HG03457 (cell line): ENCODE data around the gene MOGAT2.
A peak's percentile ranks its signal among the peaks of the same experiment; 100 is the strongest.
"Not testable (repeated sequence)": the region's sequence is repeated elsewhere in the genome, so short reads cannot be mapped to it uniquely, and the experiment has no call there.

Experiments
- ATAC-seq: cut with Tn5 transposase; IDR thresholded peaks from one replicate; pipeline ENCODE4 v1.9.1; 2021; ENCODE audit warnings: moderate number of reproducible peaks; ENCODE audit not compliant: unreplicated experiment

Gene MOGAT2

DNA sequence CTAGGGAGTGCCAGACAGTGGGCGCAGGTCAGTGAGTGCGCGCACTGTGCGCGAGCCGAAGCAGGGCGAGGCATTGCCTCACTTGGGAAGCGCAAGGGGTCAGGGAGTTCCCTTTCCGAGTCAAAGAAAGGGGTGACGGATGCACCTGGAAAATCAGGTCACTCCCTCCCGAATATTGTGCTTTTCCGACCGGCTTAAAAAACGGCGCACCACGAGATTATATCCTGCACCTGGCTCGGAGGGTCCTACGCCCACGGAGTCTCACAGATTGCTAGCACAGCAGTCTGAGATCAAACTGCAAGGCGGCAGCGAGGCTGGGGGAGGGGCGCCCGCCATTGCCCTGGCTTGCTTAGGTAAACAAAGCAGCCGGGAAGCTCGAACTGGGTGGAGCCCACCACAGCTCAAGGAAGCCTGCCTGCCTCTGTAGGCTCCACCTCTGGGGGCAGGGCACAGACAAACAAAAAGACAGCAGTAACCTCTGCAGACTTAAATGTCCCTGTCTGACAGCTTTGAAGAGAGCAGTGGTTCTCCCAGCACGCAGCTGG is 31.2 kb downstream of the MOGAT2 start:
- ATAC-seq = not testable (repeated sequence)

DNA sequence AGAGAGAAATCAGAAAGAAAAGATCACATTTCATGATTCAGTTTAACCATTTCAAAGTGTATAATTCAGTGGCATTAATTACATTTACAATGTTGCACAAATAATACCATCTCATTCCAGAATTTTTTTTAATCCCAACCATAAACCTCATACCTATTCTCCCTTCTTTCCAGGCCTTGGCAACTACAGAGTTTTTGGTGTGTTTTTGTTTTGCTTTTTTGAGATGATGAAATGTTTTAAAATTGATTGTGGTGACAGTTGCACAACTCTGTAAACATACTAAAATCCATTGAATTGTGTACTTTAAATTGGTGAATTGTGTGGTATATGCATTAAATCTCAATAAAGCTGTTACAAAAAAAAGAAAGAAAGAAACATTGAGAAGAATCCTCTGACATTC is 37.3 kb downstream of the MOGAT2 start:
- not testable (repeated sequence) for ATAC-seq

DNA sequence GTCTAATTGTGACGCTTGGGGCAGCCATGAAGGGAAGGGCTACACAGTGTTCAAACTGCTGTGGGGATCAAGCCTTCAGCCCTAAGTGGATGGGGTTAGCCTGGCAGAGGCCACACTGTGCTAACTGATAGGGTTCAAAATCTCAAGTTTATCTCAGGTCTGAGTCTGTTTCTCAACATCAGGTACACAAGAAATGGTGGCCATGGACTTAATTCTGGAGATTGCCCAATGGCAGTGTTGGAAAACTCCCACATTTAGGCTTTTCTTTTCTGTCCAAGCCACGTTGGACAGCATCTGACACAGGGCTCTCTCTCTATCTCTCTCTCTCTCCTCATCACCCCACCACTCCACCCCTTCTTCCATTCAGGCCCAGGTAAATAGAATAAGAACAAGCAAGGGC is 40.0 kb downstream of the MOGAT2 start:
- ATAC-seq = no peak

DNA sequence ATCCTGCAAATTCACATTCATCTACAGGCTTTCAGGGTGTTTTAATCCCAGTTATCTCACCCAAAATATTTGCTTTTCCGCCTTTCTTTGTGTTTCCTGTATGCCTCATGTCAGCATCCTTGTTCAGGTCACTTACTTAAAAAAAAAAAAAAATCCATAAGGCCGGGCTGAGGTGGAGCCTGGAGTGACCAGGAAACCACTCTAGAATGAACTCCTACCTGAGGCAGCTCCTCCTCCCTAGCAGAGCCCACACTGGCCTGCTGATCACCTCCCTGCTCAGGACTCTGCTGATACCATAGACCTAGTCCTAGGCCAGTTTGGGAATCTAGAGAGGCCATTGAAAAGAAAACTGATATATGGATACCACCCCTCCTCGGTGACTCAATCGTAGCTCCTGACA is 42.2 kb downstream of the MOGAT2 start:
- ATAC-seq = no peak

DNA sequence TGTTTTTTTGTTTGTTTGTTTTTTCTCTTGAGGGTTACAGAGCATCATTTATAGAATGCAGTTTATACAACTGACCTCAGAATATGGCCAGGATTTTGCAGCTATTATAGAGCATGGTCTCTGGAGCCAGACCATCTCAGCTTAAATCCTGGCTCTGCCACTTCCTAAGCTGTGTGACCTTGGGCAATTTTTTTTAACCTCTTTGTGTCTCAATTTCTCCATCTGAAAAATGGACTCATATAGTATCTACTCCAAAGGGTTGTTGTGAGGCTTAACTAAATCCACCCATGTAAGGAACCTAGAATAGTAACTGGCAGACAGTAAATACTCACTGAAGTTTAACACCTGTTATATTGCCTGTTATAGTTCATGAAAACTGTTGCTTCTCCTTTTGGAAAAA is 42.6 kb downstream of the MOGAT2 start:
- no peak for ATAC-seq

DNA sequence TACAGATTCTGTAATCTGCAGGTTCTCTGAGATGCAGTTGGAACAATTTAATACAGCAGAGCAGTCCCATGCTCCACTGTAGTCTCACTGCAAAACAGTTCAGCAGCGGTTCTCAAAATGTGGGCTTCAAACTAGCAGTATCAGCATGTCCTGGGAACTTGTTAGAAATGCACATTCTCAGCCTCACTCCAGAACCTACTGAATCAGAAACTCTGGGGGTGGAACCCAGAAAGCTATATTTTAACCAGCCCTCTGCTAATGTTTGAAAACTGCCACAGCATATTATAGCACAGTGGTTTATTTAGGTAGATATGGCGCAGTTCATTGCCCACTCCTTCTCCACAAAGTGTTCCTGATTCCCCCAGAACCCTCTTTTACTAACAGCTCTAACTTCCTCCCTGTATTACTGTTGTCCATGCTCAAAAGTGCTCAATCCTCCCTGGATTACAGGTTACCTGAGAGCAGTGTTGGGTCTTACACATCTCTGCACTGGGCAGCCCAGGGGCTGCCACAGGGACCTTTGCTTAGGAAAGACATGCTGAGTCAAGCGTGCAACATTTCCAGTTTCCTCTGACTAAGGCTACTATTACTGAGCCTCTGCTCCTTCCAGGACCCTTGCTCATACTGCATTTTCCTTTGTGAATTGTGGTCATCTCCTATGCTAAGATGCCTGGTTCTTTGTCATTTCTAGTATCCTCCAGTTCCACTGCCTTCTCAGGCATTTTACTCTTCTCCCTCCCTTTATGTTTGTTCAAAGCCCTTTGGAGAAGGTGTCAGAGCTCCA is 43.3 kb downstream of the MOGAT2 start:
- no peak for ATAC-seq

DNA sequence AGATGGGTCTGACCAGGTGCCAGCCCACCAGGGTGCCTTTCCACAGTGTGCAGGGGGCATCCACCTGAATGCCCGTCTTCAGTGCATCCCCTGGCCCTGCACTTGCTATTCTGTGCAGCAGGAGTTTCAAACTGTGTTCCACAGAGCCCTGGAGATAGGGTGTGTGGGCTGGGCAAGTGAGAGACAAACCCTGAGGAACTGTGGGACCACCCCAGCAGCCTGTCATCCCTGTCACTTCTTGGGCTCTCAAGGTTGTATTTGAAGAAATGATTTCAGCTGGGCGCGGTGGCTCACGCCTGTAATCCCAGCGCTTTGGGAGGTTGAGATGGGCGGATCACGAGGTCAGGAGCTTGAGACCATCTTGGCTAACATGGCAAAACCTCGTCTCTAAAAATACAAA is 44.5 kb downstream of the MOGAT2 start:
- no peak for ATAC-seq

DNA sequence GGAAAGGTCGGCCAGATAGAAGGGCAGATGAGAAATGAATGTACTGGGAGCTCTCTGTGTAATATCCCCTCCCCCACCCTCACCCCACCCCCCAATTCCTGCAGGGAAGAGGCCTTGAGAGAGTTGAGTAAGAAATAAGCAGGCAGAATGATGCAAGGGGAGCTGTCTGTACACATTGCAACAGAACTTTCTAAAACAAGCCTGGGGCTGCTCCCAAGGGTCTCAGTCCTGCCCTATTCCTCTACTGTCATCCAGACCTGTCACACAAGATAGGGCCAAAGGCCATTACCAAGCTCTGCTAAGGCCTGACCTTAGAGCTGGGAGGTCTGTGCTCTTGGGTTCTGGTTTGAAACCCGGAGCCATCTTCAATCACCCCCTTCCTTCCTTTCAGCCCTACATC is 45.2 kb downstream of the MOGAT2 start:
- ATAC-seq = no peak

DNA sequence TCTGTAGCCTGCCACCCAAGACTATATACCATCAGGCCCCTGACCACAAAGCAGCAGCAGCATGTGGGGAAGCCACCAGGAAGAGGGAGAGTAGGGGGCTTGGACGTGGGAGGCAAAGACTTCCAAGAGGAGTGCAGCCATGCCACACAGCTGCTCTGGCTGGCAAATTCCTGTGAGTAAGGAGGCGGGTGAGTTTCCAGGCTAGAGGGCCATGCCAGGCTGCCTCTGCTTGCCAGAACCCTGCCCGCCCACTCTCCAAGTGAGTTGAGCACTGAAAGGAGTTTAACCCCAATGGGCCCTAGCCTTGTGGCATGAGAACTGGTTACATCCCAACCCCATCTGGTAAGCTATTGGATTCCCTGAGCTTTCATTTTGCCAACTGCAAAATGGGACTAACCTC is 46.2 kb downstream of the MOGAT2 start:
- no peak for ATAC-seq

DNA sequence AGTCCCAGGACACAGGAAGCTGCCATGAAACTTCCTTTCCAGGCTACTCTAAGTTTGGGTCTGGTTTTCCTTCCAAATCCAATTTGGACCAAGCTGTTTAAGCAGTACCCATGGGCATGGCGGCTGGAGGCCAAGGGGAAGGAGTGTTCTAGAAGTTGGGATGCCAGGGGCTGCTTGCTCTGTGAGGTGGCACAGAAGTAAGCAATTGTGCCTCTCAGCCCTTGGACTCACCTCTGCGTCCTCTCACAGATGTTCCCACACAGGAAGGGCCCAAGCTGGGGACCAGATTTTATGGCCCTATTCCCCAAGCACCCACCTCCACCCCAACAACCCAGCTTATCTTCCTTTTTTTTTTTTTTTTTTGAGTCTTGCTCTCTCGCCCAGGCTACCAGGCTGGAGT is 47.5 kb downstream of the MOGAT2 start:
- ATAC-seq = no peak

DNA sequence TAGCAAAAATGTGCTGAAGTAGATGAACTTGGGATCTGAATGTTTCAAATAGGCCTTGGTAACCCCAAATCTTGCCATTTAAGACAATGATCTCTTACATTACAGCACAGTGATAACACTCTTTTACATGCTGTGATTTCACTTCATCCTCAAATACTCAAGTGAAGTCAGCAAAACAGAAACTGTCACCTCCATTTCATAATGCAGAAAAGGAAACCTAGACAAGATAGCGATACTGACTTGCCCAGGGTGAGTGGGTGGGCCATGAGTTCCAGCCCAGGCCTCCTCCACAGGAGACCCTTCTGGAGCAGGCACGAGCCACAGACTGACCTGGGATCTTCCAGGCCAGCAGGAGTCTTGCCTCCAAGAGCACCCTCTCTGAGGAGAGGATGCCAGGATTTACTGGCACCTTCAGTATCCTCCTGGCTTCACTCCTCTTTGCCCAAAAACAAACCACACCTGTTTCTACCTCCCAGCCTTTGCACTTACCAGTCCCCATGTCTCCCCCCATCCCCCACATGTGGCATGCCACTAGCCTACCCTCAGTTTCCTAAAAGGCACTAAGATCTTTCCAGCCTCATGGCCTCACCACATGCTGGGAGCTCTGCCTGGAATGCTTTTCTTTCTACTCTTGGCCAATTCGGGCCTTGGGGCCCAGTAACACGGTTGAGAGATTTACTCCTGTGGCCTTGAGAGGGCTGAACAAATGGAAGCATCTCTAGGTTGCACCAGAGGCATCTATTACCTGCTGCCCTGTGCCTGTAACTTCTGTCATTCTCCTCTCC is 49.0 kb downstream of the MOGAT2 start:
- no peak for ATAC-seq

DNA sequence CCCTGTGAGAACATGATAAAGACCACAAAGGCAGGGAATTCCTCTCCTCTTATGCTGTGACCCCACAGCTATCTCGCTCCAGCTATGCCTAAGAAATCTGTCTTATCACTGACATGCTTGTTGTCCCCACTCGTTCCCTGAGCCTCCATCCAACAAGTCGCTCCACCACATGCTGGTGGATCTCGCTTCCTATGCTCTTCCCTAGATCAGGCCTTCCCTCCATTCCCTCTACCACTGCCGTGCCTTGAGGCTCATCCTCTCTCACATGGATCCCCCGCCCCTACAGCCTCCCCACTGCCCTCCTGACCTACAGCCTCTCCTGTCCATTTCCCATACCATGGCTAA is 49.6 kb downstream of the MOGAT2 start:
- no peak for ATAC-seq

DNA sequence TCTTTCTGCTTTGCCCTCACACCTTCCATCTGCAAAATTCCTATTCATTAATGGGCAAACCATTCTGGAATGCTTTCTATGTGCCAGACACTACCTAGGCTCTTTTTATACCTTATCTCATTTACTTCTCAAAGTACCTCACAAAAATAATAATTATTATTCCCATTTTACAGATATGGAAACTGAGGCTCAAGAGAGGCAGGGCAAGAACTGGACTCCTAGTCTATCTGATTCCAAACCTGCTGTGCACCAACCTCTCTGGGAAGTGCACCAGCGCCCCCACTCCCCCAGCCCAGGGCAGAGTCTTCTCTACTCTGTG is 50.1 kb downstream of the MOGAT2 start:
- no peak for ATAC-seq

DNA sequence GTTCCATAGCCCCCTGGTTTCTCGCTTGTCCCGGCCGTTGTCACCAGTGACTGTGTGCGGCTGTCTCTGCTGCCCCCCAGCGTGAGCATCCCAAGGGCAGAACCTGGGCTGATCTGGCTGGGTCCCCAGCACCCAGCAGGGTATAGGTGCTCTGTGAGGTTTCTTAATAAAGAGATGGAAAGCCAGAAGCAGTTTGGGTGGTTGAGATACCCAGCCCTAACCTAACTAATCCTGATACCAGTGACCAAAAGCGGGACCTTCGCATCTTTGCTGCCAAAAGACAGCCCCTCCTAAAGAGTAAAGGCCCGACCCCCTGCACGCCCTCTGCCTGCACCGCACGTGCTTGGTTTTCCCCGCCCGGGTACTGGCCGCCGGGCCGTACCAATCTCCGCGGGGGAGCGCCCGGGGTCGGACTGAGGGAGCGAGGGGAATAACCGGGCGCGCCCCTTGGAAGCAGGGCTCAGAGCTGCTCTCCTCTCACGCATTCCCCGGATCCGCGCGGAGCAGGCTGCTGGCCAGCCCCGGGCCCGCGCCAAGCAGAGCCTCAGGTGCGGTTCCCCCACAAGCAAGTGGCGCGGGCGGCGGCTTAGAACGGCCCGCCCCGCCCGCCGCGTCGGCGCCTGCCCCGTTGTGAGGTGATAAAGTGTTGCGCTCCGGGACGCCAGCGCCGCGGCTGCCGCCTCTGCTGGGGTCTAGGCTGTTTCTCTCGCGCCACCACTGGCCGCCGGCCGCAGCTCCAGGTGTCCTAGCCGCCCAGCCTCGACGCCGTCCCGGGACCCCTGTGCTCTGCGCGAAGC is 50.7 kb downstream of the MOGAT2 start, which contains the start of gene DGAT2:
Gene DGAT2 (plus strand): TSS at position 667 of the 797 bp plus-strand sequence. CDS start 214 bp downstream, outside the sequence.
- ATAC-seq = peak; percentile 53

DNA sequence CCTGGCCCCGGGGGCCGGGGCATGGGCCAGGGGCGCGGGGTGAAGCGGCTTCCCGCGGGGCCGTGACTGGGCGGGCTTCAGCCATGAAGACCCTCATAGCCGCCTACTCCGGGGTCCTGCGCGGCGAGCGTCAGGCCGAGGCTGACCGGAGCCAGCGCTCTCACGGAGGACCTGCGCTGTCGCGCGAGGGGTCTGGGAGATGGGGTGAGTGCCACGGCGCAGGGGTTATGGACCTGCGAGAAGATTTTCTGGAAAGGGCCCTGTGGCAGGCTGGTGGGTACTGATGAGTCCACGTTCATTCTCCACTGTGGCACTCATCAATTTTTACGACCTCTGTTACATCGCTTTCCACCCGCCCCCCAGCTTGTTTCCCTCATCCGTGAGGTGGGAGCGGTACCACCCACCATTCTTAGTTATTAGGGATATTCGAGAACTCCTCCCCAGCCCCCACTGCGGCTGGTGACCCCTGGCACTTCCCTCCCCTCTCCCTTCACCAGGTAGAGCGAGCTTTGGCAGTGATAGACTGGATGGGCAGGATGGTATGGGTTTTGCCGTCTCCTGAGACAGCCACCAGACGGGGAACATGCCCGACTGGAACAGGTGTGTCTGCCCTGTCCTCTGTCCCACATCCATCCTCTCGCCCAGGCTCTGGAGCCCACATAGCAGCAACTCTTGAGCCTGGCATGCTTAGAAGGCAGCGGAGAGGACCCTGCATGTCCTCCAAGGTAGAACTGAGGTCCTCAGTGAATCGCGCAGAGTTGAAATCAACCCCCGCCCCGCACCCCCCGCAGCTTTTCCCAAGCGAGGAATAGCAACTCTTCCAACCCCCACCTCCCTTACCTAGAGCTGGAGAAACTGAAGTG is 51.5 kb downstream of the MOGAT2 start:
- ATAC-seq = no peak

DNA sequence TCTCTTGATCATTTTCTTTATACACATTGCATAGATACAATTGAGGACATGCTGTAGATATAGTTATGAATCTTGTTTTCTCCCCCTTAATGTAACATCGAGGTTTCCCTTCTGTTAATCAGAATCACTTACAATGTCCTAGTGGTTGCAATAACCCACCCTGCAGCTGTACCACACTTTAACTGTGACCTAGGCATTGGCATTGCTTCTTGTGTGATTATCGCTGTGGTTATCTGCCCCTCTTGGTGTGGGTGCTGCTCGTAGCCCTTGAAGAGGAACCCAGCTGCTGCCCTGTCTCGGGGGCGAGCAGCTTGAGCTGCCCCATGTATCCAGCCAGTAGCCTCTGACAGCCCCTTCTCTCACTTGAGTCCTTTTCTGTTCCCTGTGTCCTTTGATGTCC is 52.5 kb downstream of the MOGAT2 start:
- no peak for ATAC-seq

DNA sequence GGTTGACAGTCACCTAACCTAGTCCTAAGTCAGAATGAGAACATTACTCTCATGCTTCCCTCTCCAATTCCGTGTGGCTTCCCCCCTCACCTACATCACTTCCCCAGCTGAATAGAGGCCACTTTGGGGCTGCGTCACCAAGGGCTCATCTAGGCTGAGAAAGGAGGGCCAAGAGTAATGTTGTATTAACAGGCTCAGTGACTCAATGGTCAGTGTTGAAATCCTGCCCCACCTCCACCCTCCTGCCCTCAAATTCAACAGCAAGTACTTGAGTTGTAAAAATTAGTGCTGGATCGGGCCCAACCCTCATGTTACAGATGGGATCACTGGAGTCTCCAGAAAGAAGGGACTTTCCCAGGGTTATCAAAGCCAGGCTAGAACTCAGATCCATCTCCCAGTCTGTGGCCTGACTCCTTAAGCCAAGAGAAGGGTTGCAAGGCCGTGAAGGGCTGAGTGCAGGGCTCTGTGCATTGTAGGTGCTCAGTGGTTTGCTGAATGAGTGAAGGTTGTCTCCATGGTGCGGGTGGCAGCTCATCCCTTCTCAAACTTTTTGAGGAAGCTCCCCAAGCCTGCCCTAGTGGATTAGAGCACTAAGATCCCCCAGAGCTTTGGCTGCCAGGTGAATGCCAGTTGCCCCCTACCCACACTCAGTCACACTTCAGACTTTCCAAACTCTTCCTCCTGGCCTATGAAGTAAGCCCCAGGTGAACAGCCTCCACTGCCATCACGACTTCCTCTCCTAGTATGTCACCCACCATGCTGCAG is 54.2 kb downstream of the MOGAT2 start:
- no peak for ATAC-seq

DNA sequence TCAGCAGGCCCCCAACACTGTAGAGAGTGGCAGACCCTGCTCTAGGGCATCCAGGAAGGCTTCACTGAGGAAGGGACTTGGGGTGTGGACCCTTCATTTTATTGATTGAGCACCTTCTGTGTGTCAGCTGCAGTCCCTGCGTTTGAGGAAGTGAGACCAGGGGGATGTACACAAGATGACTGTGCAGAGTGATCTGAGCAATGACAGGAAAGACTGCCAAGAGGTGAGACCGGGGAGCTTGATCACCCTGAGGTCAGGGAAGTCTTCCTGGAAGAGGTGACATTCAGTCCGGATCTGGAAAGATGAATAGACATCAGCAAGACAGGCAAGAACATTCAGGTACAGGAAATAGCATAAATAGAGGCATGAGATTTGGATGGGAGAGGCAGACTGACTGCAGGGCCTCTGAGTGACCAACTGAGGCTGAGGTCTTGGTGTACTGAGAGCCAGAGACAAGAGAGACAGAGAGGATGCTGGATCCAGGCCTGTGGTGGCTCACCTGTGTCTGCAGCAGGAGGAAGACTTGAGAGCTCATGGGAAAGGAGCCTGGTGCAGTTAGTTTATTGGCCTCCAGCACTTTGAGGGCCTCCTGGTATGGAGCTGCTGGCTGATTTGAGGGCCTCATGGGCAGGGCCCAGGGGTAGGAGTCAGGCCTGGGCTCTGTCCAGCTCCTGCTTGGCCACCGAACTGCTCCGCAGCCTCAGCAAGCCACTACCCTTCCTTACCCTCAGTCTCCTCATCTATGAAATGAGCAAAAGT is 56.1 kb downstream of the MOGAT2 start:
- ATAC-seq = peak; percentile 68

DNA sequence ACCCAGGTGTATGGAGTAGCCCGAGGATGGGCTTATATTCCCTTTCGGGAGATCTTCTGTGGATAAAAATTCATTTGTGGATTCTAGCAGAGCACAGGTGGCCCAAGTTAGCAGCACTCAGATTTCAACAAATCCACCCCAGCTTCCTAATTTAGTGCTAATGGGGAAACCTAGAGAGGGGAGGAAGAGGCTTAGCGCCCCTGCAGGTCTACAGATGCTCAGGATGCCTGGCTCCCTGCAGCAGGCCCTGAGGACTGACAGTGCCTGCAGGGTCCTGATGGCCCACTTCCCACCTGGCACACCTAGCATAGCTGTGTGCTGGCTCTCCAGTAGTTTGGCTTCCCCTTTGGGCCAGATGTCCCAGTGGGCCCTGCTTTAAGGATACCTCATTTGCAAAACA is 57.4 kb downstream of the MOGAT2 start:
- no peak for ATAC-seq
